AG04449 (cell line): Measurements from ENCODE around the gene INSIG2.

Experiments
- CTCF ChIA-PET: fragments of 350-600 bp; formaldehyde crosslinking; extraction: SDS; loops from one replicate; lab custom pipeline; 2021; ENCODE audit warnings: antibody characterized with exemption; lab: Yijun Ruan, JAX
- POLR2A ChIA-PET: fragments of 400-600, 350-600 bp; formaldehyde crosslinking; extraction: SDS; loops from one replicate; lab custom pipeline; 2020; ENCODE audit warnings: antibody characterized with exemption, inconsistent platforms; lab: Yijun Ruan, JAX
- DNase-seq: peaks from one replicate; pipeline ENCODE4 v3.0.0-alpha.2; 2010; ENCODE audit warnings: low read depth, low spot score
- H3K4me3 ChIP-seq: 2 replicates; pipeline ENCODE4 v1.5.1; 2011; ENCODE audit warnings: low read depth, mild to moderate bottlenecking, control low read depth, low read length
- TF ChIP-seq, protein P1 (sequence below): IDR thresholded peaks from one replicate; pipeline ENCODE4 v1.5.1; 2011; ENCODE audit warnings: mild to moderate bottlenecking, moderate library complexity, low read length, control low read depth, inconsistent platforms; ENCODE audit not compliant: insufficient read depth; ENCODE audit errors: missing control alignments

INSIG2 gene

DNA sequence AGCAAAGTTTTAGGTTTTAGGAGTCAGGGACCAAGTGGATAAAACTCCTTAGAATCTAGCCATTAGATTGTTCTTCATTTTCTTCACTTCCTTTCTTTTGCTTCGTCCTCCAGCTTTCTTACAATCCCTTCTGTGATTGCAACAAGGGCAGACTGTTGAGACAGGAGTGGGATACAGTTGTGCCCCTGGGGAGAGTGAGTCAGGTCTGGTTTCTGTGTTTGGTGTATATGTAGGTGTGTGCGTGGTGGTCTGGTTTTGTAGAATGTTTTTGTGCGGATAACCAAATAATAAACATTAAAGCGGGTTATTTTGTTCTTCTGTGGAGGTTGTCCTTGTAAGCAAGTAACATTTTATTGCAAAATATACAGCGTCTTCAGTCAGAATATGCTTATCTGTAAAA is 7.3 kb downstream of the INSIG2 start:
- POLR2A ChIA-PET: no interaction called here
- DNase-seq: no peak
- no peak overlapping the region for H3K4me3 ChIP-seq
- CTCF ChIA-PET: no interaction called here
- TF ChIP-seq, protein P1, sequence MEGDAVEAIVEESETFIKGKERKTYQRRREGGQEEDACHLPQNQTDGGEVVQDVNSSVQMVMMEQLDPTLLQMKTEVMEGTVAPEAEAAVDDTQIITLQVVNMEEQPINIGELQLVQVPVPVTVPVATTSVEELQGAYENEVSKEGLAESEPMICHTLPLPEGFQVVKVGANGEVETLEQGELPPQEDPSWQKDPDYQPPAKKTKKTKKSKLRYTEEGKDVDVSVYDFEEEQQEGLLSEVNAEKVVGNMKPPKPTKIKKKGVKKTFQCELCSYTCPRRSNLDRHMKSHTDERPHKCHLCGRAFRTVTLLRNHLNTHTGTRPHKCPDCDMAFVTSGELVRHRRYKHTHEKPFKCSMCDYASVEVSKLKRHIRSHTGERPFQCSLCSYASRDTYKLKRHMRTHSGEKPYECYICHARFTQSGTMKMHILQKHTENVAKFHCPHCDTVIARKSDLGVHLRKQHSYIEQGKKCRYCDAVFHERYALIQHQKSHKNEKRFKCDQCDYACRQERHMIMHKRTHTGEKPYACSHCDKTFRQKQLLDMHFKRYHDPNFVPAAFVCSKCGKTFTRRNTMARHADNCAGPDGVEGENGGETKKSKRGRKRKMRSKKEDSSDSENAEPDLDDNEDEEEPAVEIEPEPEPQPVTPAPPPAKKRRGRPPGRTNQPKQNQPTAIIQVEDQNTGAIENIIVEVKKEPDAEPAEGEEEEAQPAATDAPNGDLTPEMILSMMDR: no peak

DNA sequence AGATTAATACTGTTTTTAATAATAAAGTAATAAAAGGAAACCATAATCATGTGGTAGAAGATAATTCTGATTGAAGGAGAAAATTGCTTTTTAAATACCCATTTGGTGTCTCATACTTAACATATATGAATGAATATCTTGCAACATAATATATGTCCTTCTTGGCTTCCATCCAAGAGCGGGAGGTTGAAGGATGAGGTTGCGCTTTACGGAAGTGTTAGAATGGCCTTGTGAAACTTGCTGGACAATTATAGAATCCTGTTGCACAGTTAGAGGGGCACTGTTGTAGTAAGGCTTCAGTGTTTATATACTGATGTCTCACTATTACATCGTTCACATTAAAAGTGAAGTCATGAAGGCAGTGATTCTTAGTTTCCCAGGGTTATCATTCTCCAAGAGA is 9.4 kb downstream of the INSIG2 start:
- DNase-seq: no peak
- ChIA-PET POLR2A (no interaction called here), CTCF (no interaction called here)
- no peak overlapping the region for H3K4me3 ChIP-seq
- TF ChIP-seq, protein P1: no peak

DNA sequence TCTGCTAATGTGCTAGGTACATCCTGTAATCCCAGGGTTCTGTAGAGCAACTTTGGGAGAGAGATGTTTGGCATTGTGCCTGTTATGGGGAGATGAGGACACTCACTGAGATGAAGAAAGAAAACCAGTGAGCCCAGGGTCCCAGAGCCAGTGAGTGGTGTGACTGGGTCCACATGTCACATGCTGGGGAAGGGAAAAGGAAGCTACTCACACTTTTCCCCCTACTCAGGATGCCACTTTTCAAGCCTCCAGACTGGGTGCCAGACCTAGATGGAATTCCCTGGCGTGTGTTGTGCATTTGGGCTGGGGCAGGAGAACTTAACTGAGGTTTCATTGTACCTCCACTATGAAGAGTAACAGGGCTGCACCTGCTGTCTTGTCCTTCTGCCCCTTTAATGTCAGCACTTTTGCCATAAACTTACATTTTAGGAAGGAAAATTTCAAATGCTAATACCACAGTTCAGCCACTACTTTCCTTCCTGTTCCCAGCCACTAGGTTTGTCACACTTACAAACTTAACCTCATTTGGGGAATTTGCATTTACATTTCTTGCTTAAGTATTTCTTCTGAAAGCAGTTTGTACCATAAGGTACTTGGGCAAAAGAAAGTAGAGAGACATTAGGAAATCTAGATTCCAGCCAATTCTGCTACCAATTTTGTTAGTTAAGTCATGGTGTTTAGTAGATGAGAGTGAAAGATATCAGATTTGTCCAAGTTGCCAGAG is 10.2 kb downstream of the INSIG2 start:
- no peak for DNase-seq
- no peak overlapping the region for H3K4me3 ChIP-seq
- POLR2A ChIA-PET: no interaction called here
- TF ChIP-seq, protein P1: no peak
- CTCF ChIA-PET: no interaction called here

DNA sequence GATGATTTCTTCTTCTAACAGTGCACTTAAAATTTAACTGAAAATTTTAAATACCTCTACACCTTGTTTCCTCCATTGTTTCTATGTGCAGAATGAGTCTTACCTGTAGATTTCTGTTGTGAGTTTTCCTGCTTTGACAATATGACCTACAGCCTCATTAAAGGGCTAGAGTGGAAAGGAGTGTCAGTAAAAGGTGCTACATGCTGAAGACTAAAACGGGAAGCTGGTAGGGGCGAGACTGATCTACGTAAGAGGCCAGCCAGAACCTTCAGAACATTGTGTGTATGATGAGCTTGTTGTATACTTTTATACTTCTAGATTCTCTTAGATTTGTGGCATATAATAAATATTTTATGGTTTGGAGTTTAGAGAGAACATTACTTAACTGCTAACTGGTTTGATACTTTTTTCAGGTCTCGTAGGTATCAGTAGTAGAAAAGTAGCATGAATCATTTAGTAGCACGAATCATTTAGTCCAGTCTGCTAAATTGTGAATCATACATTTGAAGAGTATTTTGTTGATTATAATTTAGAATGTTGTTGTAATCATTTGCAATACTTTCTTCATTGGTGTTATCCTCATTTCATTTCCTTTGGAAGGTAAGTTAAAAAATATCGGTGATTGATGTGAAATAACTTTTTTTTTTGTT is 14.3 kb downstream of the INSIG2 start:
- TF ChIP-seq, protein P1: no peak
- ChIA-PET CTCF (no interaction called here), POLR2A (no interaction called here)
- H3K4me3 ChIP-seq: no peak overlapping the region
- no peak for DNase-seq

DNA sequence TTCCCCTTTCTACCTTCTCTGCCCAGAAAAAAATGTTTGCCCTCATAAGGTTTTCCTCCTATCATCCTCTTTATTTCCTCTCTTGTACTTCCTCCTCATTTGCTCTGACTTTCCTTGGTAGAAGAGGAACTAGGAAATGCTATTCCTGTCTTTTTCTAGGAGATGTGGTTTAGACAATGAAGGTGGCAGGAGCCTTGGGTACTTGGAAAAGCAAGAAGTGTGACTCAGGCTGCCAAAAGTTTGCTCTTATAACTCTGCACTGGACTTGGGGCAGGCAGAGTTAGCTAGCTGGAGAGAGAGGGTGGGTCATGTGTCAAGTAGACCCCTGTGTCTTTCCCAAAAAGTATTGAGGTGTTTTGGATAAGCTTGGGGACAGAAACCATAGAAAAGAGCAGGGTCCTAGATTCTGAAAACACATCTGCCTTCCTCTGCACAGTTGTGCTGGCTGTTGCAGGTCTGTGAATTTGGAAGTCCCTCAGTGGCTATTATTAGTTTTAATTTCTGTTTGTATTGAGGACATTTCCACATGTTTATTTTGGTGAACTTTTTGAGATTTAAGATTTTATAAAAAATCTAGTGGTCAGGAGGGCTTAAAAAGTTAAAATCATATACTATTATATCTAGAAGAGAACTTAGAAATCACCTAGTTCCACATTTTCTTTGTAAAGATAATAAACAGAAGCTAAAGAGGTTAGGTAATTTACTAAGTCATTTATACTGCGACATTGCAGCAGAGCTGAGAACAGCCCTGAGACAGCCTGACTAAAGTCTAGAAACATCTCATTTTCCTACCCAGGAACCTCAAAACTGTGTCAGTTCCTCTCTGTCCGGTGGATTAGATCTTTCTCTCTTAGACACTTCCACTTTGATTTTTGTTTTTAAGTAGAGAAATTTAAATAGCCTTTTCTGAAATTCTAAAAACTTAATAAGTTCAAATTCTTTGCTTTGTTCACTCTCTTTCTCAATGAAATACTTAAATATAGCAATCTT is 16.0 kb downstream of the INSIG2 start:
- no peak for DNase-seq
- ChIA-PET POLR2A (no interaction called here), CTCF (interaction anchor here (1.2 to 3.1 kb wide), 3 partner anchors 14 to 751 kb away, joined by 3 to 12 read pairs (median 4); no protein-coding TSS in a partner anchor)
- TF ChIP-seq, protein P1: no peak
- no peak overlapping the region for H3K4me3 ChIP-seq

DNA sequence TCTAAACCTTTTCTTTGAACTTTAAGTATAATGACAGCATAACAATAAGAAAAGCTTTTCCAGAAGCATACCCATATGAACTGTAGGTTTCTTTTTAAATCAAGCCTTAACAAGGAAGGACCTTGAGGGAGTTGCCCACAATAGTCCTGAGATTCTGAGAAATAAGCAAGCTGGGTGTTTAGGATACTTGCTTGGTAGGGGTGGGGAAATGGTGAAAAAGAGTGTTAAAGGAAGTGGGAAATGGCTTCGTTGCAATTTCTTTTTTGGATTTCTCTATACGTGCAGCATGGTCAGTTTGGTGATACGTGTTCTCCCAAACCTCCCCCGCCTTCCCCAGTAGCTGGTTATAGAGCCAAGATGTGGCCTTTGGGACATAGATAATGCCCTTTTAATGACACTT is 17.2 kb downstream of the INSIG2 start:
- TF ChIP-seq, protein P1: no peak
- DNase-seq: no peak
- H3K4me3 ChIP-seq: no peak overlapping the region
- CTCF ChIA-PET: interaction anchor here (1.2 to 3.1 kb wide), 4 partner anchors 15 to 750 kb away, joined by 3 to 12 read pairs (median 4); no protein-coding TSS in a partner anchor
- POLR2A ChIA-PET: no interaction called here
